GM23338 (cell line): ENCODE results near the gene UTS2R. TPM values are rescaled to one million over a fixed set of nuclear protein-coding genes. Genes with fewer than 3 reads are reported as not detected.

Experiments
- ATAC-seq: fragments of 200-7000 bp; cut with Tn5 transposase; 3 replicates; pipeline ENCODE4 v1.9.1; 2020
- DNase-seq: peaks from one replicate; pipeline ENCODE4 v3.0.0-alpha.2; 2015; ENCODE audit warnings: low spot score
- H2AFZ ChIP-seq: fragments of 200-600 bp; sonication (generic); 2 replicates; pipeline ENCODE4 v1.8.0; 2016; ENCODE audit warnings: antibody characterized with exemption, mild to moderate bottlenecking, moderate library complexity
- H3F3A ChIP-seq: fragments of 200-600 bp; sonication (generic); replicated peaks from 2 replicates; pipeline ENCODE4 v1.8.0; 2017; ENCODE audit warnings: antibody characterized with exemption, mixed run types, low read depth
- H3K27ac ChIP-seq: fragments of 200-600 bp; sonication (generic); 2 replicates; pipeline ENCODE4 v1.6.1; 2016; ENCODE audit warnings: low read depth
- H3K27me3 ChIP-seq: fragments of 200-600 bp; sonication (generic); 2 replicates; pipeline ENCODE4 v1.8.0; 2016; ENCODE audit warnings: mild to moderate bottlenecking, mixed run types, moderate library complexity; ENCODE audit not compliant: insufficient read depth
- H3K36me3 ChIP-seq: fragments of 200-600 bp; sonication (generic); 2 replicates; pipeline ENCODE4 v1.8.0; 2016; ENCODE audit warnings: mild to moderate bottlenecking; ENCODE audit not compliant: insufficient read depth
- H3K4me1 ChIP-seq: fragments of 200-600 bp; sonication (generic); 2 replicates; pipeline ENCODE4 v1.8.0; 2016; ENCODE audit warnings: mild to moderate bottlenecking, moderate library complexity; ENCODE audit not compliant: insufficient read depth
- H3K4me2 ChIP-seq: fragments of 200-600 bp; sonication (generic); 2 replicates; pipeline ENCODE4 v1.7.1; 2017; ENCODE audit warnings: mixed run types
- H3K4me3 ChIP-seq: fragments of 200-600 bp; sonication (generic); 2 replicates; pipeline ENCODE4 v1.6.1; 2016; ENCODE audit warnings: mixed run types
- H3K79me2 ChIP-seq: fragments of 200-600 bp; sonication (generic); replicated peaks from 2 replicates; pipeline ENCODE4 v1.8.0; 2017; ENCODE audit warnings: mild to moderate bottlenecking; ENCODE audit not compliant: insufficient read depth
- H3K9me2 ChIP-seq: fragments of 200-600 bp; sonication (generic); 2 replicates; pipeline ENCODE4 v1.8.0; 2017; ENCODE audit not compliant: insufficient read depth
- H4K20me1 ChIP-seq: fragments of 200-600 bp; sonication (generic); replicated peaks from 2 replicates; pipeline ENCODE4 v1.8.0; 2017; ENCODE audit warnings: mild to moderate bottlenecking; ENCODE audit not compliant: insufficient read depth
- H3K27ac Mint-ChIP-seq: 2 replicates; pipeline ENCODE4 v1.8.0; 2020; ENCODE audit warnings: inconsistent platforms, mild to moderate bottlenecking, moderate library complexity, mixed read lengths
- H3K27me3 Mint-ChIP-seq: 3 replicates; pipeline ENCODE4 v1.8.0; 2022; ENCODE audit warnings: low read depth, mild to moderate bottlenecking, moderate library complexity, mixed read lengths, inconsistent platforms; ENCODE audit not compliant: insufficient read depth, poor library complexity
- H3K36me3 Mint-ChIP-seq: 3 replicates; pipeline ENCODE4 v1.8.0; 2021; ENCODE audit warnings: low read depth, mild to moderate bottlenecking, inconsistent platforms, moderate library complexity, mixed read lengths
- H3K4me1 Mint-ChIP-seq: 3 replicates; pipeline ENCODE4 v1.8.0; 2020; ENCODE audit warnings: mild to moderate bottlenecking, inconsistent platforms, mixed read lengths
- H3K4me3 Mint-ChIP-seq: 3 replicates; pipeline ENCODE4 v1.8.0; 2021; ENCODE audit warnings: moderate library complexity, mild to moderate bottlenecking, inconsistent platforms, mixed read lengths
- H3K9me3 Mint-ChIP-seq: 3 replicates; pipeline ENCODE4 v1.8.0; 2020; ENCODE audit warnings: moderate library complexity, mild to moderate bottlenecking, inconsistent platforms, mixed read lengths
- CREB1 ChIP-seq: fragments of 250-450 bp; sonication (Bioruptor Pico); IDR thresholded peaks from 2 replicates; pipeline ENCODE4 v1.5.0; 2020; ENCODE audit warnings: low read depth, mild to moderate bottlenecking, moderate library complexity
- ETS1 ChIP-seq: IDR thresholded peaks from 2 replicates; pipeline ENCODE4 v1.6.1; 2016; ENCODE audit warnings: antibody characterized with exemption
- EZH2 ChIP-seq: fragments of 200-600 bp; sonication (generic); IDR thresholded peaks from one replicate; pipeline ENCODE4 v1.8.0; 2017; ENCODE audit warnings: antibody characterized with exemption, mild to moderate bottlenecking, low read depth; ENCODE audit not compliant: unreplicated experiment
- EZH2phosphoT487 ChIP-seq: fragments of 200-600 bp; sonication (generic); IDR thresholded peaks from one replicate; pipeline ENCODE4 v1.8.1; 2018; ENCODE audit warnings: antibody characterized with exemption; ENCODE audit not compliant: unreplicated experiment
- JUNB ChIP-seq: IDR thresholded peaks from one replicate; pipeline ENCODE4 v1.6.1; 2016; ENCODE audit warnings: antibody characterized with exemption; ENCODE audit not compliant: unreplicated experiment
- NANOG ChIP-seq: IDR thresholded peaks from 2 replicates; pipeline ENCODE4 v1.6.1; 2016; ENCODE audit warnings: antibody characterized with exemption, borderline replicate concordance
- POLR2AphosphoS5 ChIP-seq: IDR thresholded peaks from 2 replicates; pipeline ENCODE4 v1.6.1; 2016; ENCODE audit warnings: antibody characterized with exemption, low read depth
- STAT1 ChIP-seq: IDR thresholded peaks from one replicate; pipeline ENCODE4 v1.6.1; 2016; ENCODE audit warnings: antibody characterized with exemption; ENCODE audit not compliant: unreplicated experiment
- ZNF114 ChIP-seq: fragments of 250-450 bp; sonication (Bioruptor Pico); IDR thresholded peaks from 2 replicates; pipeline ENCODE4 v1.5.0; 2020; ENCODE audit warnings: mild to moderate bottlenecking, moderate library complexity
- ZNF331 ChIP-seq: fragments of 250-450 bp; sonication (Bioruptor Pico); IDR thresholded peaks from 2 replicates; pipeline ENCODE4 v1.5.0; 2020; ENCODE audit warnings: low read depth, mild to moderate bottlenecking, moderate library complexity
- ZNF462 ChIP-seq: fragments of 250-450 bp; sonication (Bioruptor Pico); IDR thresholded peaks from 2 replicates; pipeline ENCODE4 v1.5.0; 2020; ENCODE audit warnings: mild to moderate bottlenecking, moderate library complexity
- polyA plus RNA-seq: library from polyadenylated mRNA; unstranded; fragments of >200 nt; fragmentation: Nextera tagmentation; extraction: Ambion mirVana; gene quantifications from 2 replicates; pipeline ENCODE4 v1.2.1, GENCODE V29; 2016
- total RNA-seq: library from RNA; depleted of rRNA; stranded (reverse); fragments of >200 nt; shearing (Covaris generic); gene quantifications from 2 replicates; pipeline ENCODE4 v1.2.3, GENCODE V29; 2014
- TF ChIP-seq, protein P1 (sequence below): IDR thresholded peaks from one replicate; pipeline ENCODE4 v1.6.1; 2018; ENCODE audit warnings: antibody characterized with exemption; ENCODE audit not compliant: unreplicated experiment
- TF ChIP-seq, protein P2 (sequence below), 2 experiments: fragments of 200-600 bp in 1 of 2; sonication (generic) in 1 of 2; conservative IDR thresholded peaks; 2 replicates each; pipeline versions ENCODE4 v1.5.1 to v1.6.1; 2016 to 2017; ENCODE audit warnings: antibody characterized with exemption in 2 of 2, low read depth in 2 of 2, mild to moderate bottlenecking in 2 of 2, moderate library complexity in 1 of 2

The UTS2R gene
- total and polyA plus RNA-seq, 2 experiments from 2014 or later = 0.49 TPM; not detected in 1

DNA sequence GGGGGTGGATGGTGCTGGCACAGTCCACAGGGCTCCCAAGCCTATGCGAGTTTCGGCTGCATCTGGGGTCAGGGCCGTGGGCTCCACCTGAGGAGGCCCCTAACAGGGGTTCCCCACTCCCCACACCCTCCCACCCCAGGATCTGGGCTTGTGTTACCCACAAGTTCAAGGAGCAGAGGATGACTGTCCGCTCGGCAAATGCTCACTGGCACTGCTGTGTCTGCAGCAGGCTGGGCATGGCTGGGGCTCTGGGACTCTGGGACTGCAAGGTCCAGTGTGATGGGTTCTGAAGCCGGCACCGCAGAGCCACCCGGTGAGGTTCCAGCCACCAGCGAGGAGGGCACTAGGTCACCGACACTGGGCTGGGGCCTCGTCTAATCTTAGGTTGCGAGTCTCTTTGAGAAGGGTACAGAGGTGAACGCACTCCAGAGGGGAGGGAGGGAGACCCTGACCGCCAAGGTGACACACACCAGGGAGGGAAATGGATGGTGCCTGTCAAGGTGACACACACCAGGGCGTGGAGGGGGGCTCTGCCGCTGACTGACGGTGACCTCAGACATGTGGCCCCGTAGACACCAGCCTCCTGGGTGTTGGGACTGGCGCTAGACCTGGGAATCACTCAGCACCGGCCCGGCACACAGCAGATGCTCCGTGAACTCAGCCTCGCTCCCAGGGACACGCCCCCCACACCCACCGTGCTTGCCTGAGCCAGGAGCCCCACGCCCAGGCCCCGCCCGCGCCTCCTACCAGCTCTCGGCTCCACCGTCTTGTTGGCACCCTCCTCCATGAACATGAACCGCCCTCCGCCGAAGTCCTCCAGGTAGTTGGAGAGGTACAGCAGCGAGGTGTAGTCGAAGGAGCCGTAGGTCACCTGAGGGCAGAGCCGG, 26.1 kb downstream of the UTS2R start:
- H3F3A ChIP-seq = 0 out of 2 replicates have a peak, but pooled peaks cover 2% of the 10 kb centered on the region
- peaks cover 2% of the 10 kb centered on the region; the same call in 2 of the 3 replicates for H3K36me3 Mint-ChIP-seq
- TF ChIP-seq ZNF331 (no peak), CREB1 (CRISPR knock-in tag) (no peak), STAT1 (no peak), NANOG (no peak), ZNF462 (CRISPR knock-in tag) (no peak), ETS1 (no peak), JUNB (no peak), EZH2 (no peak), POLR2AphosphoS5 (no peak), EZH2phosphoT487 (no peak), ZNF114 (CRISPR knock-in tag) (no peak)
- TF ChIP-seq, protein P1, sequence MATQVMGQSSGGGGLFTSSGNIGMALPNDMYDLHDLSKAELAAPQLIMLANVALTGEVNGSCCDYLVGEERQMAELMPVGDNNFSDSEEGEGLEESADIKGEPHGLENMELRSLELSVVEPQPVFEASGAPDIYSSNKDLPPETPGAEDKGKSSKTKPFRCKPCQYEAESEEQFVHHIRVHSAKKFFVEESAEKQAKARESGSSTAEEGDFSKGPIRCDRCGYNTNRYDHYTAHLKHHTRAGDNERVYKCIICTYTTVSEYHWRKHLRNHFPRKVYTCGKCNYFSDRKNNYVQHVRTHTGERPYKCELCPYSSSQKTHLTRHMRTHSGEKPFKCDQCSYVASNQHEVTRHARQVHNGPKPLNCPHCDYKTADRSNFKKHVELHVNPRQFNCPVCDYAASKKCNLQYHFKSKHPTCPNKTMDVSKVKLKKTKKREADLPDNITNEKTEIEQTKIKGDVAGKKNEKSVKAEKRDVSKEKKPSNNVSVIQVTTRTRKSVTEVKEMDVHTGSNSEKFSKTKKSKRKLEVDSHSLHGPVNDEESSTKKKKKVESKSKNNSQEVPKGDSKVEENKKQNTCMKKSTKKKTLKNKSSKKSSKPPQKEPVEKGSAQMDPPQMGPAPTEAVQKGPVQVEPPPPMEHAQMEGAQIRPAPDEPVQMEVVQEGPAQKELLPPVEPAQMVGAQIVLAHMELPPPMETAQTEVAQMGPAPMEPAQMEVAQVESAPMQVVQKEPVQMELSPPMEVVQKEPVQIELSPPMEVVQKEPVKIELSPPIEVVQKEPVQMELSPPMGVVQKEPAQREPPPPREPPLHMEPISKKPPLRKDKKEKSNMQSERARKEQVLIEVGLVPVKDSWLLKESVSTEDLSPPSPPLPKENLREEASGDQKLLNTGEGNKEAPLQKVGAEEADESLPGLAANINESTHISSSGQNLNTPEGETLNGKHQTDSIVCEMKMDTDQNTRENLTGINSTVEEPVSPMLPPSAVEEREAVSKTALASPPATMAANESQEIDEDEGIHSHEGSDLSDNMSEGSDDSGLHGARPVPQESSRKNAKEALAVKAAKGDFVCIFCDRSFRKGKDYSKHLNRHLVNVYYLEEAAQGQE = no peak
- TF ChIP-seq, protein P2, sequence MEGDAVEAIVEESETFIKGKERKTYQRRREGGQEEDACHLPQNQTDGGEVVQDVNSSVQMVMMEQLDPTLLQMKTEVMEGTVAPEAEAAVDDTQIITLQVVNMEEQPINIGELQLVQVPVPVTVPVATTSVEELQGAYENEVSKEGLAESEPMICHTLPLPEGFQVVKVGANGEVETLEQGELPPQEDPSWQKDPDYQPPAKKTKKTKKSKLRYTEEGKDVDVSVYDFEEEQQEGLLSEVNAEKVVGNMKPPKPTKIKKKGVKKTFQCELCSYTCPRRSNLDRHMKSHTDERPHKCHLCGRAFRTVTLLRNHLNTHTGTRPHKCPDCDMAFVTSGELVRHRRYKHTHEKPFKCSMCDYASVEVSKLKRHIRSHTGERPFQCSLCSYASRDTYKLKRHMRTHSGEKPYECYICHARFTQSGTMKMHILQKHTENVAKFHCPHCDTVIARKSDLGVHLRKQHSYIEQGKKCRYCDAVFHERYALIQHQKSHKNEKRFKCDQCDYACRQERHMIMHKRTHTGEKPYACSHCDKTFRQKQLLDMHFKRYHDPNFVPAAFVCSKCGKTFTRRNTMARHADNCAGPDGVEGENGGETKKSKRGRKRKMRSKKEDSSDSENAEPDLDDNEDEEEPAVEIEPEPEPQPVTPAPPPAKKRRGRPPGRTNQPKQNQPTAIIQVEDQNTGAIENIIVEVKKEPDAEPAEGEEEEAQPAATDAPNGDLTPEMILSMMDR (conservative IDR thresholded peaks at IDR 0.05; ENCODE audit: low read depth in 2 of 2) = no peak
- no peak for DNase-seq
- H3K4me2 ChIP-seq = no peak overlapping the region
- no peak overlapping the region for H3K4me3 ChIP-seq
- H3K27ac Mint-ChIP-seq = no peak overlapping the region
- no peaks in the 10 kb centered on the region; the same call in 1 of the 2 replicates for H4K20me1 ChIP-seq
- no peaks in the 10 kb centered on the region for H3K27me3 ChIP-seq
- H3K4me1 ChIP-seq = no peaks in the 10 kb centered on the region
- no peak overlapping the region for H2AFZ ChIP-seq
- H3K9me2 ChIP-seq = no peaks in the 10 kb centered on the region
- no peaks in the 10 kb centered on the region for H3K9me3 Mint-ChIP-seq
- H3K4me1 Mint-ChIP-seq = no peaks in the 10 kb centered on the region
- ATAC-seq = peak; percentile 55
- H3K27ac ChIP-seq = no peak overlapping the region
- H3K79me2 ChIP-seq = no peaks in the 10 kb centered on the region
- no peak overlapping the region for H3K4me3 Mint-ChIP-seq
- peaks cover 8% of the 10 kb centered on the region for H3K27me3 Mint-ChIP-seq
- no peaks in the 10 kb centered on the region for H3K36me3 ChIP-seq
